Femur (tissue), 1 donor: ENCODE data around the gene ADGRG3.
"Not testable (repeated sequence)": the region's sequence is repeated elsewhere in the genome, so short reads cannot be mapped to it uniquely, and the experiment has no call there.

Experiments used
- DNase-seq: peaks from one replicate; pipeline ENCODE4 v3.0.0-alpha.2; 2017

ADGRG3 gene

DNA sequence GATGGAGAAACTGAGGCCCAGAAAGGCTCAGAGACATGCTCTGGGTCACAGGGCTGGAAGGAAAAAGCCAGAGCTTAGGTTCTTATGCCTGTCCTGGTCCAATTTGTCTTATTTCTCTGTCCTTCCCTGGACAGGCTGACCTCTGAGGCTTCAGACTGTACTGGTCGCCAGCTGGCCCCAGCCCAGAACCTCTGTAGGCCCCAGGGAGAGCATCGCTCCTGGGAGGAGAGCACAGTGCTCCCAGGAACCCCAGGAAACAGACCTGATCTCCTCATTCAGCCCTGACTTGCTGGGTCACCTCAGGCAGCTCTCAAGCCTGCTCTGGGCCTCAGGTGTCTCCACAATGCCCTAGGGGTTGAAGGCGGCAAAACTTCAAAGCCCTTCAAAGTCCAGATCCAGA is 31.4 kb downstream of the ADGRG3 start:
- no peak for DNase-seq

DNA sequence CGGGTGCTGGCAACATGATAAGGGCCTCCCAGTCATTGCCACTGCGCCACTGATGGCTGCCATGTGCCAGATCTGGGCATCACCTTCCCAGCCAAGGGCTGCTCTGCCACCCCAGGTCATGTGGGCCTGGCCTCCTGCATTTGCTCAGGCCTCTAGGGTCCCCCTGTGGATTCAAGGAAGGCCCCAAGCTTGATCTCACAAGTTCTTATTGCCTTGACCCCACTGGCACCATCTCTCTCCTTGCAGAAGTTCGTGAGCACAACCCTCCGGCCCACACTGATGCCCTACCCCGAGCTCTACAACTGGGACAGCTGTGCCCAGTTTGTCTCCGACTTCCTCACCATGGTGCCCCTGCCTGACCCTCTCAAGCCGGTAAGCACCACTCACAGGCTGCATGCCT is 31.8 kb downstream of the ADGRG3 start:
- no peak for DNase-seq

DNA sequence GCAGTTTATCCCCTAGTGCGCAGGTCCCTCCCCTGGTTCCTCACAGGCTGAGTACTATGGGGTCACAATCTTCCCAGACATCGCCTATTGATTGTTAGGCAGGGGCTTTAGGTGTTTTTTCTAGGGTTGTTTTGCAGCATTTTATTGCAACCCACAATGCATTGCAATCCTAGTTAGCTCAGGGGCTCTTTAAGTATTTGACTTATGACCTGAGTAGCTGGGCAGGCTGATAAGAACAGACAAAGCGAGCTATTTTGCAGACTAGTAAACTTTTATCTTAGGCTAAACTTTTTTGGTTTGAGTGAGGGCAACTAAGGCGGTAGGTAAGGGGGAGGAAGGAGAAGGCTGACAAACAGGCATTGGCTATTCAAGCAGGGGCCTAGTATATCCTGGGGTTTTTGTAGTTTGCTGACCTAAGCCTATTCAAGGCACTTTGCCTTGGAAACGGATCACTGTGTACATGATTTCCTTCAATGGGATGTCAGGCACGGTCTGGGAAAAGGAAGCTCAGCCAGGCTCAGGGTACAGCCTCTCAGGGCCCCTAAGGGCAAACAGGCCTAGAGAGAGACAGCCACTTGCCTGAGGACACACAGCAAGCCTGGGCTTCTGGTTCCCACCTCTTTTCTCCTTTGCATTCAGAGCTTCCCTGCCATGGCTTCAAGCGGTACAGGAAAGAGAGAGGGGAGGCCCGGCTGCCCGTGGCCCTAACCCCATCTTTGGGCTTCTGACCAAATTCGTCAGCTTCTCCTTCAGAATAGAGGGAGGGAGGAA is 32.9 kb downstream of the ADGRG3 start:
- no peak for DNase-seq

DNA sequence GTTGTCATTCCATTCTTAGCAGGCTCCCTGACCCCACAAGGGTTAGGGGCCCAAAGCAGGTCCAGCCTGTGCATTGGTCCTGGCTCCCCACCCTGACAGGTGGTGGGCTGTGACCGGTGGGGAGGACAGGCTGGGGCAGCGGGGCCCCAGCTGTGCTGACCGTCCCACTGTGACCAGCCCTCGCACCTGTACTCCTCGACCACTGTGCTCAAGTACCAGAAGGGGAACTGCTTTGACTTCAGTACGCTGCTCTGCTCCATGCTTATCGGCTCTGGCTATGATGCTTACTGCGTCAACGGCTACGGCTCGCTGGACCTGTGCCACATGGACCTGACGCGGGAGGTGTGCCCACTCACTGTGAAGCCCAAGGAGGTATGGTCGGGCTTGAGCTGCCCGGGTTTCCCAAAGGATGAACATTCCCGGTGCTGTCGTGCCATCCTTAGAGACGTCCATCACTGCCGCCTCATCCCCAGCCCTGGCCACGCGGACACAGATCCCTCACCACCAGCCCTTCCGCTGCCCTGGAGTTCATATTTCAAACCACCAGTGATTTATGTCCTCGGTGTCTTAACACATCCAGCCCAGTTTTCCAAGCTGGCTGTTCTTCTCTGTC is 33.8 kb downstream of the ADGRG3 start:
- no peak for DNase-seq

DNA sequence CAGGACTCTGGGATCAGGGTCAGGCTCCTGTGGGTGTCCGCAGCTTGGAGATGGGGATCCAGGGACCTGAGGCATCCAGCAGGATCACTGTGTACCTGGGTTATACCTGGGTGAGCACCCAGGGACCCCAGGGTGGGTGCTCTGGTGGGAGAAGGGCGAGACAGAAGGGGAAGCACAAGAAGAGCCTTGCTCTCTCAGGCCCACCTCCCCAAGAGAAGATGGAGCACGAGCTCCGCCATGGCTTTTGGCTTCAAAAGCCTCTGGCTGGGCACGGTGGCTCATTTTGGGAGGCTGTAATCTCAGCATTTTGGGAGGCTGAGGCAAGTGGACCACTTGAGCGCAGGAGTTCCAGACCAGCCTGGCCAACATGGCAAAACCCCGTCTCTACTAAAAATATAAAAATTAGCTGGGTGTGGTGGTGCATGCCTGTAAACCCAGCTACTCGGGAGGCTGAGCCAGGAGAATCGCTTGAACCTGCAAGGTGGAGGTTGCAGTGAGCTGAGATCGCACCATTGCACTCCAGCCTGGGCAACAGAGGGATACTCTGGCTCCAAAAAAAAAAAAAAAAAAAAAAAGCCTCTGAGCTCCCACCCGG is 35.4 kb downstream of the ADGRG3 start:
- no peak for DNase-seq

DNA sequence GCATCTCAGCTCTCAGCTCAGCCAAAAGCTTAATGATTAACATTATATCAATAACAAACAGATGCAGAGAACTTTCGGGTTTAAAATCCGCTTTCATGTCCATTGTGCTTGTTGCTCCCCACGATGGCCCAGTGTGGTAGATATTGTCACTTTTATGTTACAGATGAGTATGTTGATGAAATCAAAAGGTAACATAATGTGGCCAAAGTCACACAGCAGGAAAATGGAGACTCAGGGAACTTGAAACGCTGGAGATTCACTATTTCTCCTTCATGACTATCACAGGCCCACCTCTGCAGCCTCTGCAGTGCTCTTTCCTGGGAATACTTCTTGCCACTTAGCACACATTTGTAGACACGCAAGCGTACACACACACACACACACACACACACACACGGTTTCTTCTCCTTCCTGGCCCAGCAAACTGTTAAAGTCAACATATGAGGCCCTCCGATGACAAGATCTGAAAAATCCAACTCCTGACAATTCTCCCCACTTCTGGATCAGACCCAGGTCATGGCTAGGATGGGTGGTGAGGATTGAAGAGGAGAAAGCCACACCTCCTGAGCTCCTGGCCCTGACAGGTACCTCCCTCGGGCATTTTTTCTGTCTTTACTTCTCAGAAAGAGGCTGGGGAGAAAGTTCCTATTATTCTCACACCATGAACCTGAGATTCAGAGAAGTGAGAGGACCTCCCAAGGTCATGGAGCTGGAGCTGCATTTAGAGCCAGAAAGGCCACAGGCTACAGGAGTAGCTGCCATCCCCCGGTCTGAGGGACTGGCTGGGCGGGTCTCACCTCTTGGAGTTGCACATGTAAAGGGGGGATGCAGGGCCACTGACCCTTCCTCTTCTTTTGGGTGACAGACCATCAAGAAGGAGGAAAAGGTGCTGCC is 36.2 kb downstream of the ADGRG3 start:
- no peak for DNase-seq

DNA sequence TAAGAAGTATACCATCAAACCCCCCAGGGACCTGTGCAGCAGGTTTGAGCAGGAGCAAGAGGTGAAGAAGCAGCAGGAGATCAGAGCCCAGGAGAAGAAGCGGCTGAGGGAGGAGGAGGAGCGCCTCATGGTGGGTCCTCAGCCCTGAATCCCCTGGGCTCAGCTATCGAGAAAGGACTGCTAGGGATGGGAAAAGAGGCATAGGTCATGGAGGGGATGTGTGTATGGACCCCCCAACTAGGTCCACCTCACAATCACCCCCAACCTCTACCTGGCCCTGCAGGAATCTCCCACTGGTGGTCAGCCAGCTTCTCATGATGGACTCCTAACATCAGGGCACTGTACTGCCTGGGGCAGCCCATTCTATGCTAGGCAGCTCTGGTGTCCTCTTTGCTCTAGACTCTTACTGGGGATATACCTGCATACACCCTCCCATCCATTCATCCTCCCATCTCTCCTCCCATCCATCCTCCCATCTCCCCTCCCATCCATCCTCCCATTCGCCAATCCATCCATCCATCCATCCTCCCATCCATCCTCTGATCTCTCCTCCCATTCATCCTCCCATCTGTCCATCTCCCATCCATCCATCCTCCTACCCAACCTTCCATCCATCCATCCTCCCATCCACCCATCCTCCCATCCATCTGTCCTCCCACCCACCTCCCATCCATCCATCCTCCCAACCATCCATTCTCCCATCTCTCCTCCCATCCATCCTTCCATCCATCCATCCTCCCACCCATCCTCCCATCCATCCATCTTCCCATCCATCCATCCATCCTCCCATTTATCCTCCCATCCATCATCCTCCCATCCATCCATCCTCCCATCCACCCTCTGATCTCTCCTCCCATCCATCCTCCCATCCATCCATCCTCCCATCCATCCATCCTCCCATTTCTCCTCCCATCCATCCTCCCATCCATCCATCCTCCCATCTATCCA is 37.1 kb downstream of the ADGRG3 start:
- DNase-seq: no peak

DNA sequence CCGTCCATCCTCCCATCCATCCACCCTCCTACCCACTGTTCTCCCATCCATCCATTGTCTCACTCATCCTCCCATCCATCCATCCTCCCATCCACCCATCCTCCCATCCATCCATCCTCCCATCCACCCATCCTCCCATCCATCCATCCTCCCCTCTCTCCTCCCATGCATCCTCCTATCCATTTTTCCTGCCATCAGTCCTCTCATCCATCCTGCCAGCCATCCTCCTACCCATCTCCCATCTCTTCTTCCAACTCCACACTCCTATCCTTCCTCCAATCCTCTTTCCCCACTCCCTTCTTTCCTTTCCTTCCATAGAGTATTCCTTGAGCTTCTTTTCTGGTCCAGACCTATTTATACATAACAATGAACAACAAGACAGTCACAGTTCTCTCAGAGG is 38.6 kb downstream of the ADGRG3 start:
- no peak for DNase-seq

DNA sequence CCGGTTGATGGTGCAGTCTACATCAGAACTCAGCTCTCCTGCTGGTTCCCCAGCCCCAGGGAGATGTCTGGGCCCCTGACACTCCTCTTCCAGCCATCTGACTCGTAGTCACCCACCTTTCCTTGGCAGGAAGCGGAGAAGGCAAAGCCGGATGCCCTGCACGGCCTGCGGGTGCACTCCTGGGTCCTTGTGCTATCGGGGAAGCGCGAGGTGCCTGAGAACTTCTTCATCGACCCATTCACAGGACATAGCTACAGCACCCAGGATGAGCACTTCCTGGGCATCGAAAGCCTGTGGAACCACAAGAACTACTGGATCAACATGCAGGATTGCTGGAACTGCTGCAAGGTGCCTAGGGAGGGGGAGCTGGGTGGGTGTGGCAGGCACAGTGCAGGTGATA is 39.2 kb downstream of the ADGRG3 start:
- no peak for DNase-seq

DNA sequence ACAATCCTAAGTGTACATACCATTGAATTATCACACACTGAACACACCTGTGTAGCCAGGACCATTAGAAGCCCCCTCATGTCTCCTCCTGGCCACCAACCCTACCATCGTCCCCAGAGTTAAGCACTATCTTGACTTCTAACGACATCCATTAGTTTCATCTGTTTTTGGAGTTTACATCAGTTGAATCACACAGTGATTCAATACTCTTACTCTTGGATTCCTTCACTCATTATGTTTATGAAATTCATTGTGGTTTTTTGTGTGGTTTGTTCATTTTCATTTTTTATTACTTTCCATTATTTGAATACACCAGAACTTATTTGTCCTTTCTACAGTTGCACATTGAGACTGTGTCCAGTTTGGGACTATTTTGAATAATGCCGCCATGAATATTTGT is 40.1 kb downstream of the ADGRG3 start:
- no peak for DNase-seq

DNA sequence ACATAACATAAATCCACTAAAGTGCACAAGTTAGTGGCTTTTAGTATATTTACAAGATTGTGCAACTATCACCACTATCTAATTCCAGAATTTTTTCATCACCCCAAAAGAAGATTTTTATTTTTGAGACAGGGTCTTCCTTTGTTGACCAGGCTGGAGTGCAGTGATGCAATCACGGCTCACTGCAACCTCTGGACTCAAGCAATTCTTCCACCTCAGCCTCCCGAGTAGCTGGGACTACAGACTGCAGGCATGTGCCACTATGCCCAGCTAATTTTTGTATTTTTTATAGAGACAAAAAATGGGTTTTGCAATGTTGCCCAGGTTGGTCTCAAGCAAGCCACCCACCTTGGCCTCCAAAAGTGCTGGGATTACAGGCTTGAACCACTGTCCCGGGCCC is 41.6 kb downstream of the ADGRG3 start:
- no peak for DNase-seq

DNA sequence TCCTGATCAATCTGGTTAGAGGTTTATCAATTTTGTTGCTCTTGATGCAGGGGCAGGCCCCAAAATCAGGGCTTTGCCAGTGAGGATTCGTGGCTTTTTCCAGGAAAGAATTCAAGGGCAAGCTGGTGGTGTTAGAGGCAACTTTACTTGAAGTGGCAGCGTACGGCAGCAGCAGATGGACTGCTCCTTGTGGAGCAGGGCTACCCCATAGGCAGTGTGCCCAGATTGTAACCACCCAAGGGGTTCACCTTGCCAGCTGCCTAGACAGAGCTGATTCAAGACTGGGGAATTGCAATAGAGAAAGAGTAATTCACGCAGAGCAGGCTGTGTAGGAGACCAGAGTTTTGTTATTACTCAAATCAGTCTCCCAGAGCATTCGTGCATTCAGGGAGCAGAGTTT is 43.2 kb downstream of the ADGRG3 start:
- no peak for DNase-seq

DNA sequence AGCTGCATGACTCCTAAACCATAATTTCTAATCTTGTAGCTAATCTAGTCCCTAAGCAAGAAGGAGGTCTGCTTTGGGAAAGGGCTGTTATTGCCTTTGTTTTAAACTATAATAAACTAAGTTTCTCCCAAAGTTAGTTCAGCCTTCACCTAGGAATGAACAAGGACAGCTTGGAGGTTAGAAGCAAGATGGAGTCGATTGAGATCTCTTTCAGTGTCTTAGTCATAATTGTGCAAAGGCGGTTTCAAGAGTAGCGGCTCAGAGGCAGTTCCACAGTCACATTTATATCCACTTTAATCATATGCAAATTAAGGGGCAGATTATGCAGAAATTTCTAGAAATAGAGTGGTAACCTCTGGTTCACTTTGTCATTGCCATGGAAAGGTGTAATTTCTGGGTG is 43.9 kb downstream of the ADGRG3 start:
- no peak for DNase-seq

DNA sequence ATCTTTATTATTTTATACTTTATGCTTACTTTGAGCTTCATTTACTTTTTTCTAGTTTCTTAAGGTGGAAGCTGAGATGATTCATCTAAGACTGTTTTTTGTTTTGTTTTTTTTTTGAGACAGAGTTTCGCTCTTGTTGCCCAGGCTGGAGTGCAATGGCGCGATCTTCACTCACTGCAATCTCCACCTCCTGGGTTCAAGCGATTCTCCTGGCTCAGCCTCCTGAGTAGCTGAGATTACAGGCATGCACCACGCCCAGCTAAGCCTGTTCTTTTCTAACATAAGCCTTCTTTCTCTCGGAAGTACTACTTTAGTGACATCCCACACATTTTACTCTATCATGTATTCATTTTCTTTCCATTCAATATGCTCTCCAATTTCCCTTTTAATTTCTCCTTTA is 44.5 kb downstream of the ADGRG3 start:
- not testable (repeated sequence) for DNase-seq

DNA sequence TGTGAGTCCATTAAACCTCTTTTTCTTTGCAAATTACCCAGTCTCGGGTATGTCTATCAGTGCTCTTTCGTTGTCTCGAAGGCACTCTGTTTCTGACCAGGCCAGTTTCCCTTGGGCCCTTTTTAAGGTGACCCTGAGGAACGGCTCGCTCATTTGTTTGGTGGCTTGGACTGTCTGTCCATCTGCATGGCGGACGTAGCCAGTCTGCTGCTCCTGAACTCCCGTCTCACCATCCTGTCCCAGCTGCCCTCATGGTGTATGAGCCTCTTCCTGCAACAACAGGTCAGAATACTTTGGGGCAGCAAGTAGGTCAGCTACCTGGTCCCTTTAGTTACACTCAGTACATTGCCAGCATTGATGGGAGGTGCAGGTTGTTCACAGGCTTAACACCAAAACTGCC is 45.5 kb downstream of the ADGRG3 start:
- no peak for DNase-seq

DNA sequence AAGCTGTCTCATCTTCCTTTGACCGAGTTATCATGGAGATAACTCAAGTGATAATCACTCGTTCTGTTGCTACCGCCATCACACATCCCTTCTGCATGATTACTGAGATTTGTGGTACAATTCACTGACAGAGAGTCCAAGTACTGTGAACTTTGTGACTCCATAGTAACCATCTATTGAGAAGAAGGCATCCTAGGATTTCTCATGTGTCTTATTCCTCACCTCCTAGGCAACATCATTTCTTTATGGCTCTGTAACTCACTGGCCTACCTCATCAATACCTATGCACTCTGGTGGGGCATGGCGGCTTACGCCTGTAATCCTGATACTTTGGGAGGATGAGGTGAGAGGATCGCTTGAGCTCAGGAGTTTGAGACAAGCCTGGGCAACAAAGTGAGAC is 45.9 kb downstream of the ADGRG3 start:
- DNase-seq: no peak

DNA sequence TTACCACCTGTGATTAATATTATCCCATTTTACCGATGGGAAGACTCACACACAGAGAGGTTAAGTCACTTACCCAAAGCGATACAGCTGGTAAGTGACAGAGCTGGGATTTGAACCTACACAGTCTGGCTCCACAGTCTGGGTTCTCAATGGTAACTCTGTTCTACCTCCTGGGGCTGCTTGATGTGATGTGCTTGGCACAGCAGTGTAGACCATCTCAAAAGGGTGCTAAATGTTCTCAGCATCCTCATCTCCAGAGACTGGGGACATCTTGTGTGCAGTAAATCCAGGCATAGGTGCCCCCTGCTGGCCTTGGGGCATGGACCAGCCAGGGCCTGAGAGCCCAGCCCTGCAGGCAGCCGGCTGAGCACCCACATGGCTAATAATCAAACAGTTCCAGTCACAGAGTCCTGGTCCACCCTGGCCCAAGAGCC is 52.1 kb downstream of the ADGRG3 start:
- DNase-seq: peak; percentile 58

DNA sequence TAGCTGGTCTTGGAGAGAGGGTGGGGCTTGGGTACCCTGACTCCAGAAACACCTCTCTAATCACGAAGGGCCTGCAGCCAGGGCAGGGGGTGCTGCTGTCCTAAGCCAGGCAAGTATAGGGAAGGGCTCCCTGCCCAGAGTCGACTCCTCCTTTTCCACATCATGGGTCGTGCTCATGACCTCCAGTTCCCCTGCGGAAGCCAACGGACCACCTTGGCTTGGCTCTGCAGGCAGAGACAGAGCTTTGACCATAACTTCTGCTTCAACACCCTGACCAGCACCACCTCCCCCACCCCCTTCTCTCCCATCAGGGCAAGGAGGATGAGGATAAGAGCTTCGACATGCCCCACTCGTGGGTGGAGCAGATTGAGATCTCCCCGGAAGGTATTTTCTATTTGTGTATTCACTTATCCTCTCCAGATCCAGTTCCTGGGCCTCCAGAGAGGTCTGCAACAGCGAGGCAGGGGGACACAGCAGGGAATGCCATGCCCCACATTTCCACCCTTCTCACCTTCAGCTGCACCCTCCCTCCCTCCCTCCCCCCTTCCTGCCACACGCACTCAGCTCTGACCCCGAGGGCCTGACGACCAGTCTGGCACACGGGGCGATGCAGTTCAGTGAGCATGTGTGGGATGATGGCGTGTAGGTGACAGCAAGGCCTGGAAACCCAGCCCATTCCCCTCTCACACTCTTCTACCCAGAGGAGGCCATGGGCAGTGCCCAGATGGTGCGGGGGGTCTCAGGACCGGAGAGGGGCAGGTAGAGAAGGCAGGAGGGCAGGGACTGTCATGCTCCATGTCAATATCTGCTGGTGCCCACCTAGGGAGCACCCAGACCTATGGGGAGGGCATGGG is 53.5 kb downstream of the ADGRG3 start:
- DNase-seq: no peak

DNA sequence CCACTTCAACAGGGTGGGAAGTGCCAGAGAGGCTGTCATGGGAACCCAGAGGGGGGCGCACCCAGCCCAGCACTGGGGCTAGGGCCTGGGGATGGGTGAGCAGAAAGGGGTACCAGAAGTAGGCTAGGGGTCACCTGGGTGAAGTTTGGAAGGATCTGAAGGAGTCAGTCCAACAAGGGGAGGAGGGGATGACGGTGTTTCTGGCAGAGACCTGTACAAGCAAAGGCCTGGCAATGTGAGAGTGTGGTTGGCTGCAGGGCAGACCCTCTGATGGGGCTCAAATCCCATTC is 54.0 kb downstream of the ADGRG3 start:
- no peak for DNase-seq

DNA sequence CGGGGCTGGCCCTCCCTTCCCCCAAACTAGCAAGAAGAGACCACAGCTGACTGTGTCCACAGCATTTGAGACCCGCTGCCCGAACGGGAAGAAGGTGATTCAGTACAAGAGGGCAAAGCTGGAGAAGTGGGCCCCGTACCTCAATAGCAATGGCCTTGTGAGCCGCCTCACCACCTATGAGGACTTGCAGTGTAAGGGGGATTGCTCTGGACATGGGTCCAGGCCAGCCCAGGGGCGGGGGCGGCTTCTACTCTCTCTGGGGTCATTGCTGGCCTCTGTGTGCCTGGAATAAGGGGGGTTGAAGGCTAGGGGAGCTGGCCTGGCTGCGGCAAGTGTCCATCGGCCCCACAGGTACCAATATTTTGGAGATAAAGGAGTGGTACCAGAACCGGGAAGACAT is 54.5 kb downstream of the ADGRG3 start:
- DNase-seq: no peak

DNA sequence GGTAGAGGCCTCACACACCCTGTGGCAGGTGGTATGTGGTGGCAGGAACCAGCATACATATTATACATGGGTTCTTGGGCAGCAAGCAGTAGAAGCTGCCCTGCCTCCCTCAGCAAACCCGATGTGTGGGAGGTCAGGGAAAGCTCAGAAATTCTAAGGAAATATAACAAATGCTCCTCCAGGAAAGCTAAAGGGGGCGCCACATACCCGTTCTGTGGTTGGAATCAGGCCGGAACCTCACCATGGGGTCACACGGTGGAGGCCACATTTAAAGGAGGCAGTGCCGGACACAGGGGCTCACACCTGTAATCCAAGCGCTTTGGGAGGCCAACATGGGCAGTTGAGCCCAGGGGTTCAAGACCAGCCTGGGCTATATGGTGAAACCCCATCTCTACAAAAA is 55.1 kb downstream of the ADGRG3 start:
- no peak for DNase-seq

DNA sequence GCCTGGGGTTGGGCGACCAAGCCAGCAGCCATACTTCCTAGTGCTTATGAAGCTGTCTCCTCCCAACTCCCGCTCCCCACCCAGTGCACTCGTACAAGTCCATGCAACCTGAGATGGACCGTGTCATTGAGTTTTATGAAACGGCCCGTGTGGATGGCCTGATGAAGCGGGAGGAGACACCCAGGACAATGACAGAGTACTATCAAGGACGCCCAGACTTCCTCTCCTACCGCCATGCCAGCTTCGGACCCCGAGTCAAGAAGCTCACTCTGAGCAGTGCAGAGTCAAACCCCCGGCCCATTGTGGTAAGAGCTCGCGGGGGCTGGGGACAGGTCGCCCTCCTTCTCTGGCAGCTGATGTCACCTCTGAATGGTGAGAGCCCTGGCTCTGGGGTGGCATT is 56.4 kb downstream of the ADGRG3 start:
- no peak for DNase-seq
